HCEC 1CT (cell line): ENCODE data around the gene CNTRL.
A peak's percentile ranks its signal among the peaks of the same experiment; 100 is the strongest.
"Not testable (repeated sequence)": the region's sequence is repeated elsewhere in the genome, so short reads cannot be mapped to it uniquely, and the experiment has no call there.

Source experiments
- DNase-seq: peaks from one replicate; pipeline ENCODE4 v3.0.0-alpha.2; 2017

The CNTRL gene

GRCh38 chr9:121074370-121075250 lies at the start of gene CNTRL:
Gene CNTRL, plus strand, starts transcription at chr9:121074955. Its CDS starts 13,372 bp downstream, at chr9:121088327.
- peak; percentile 88 for DNase-seq

DNA sequence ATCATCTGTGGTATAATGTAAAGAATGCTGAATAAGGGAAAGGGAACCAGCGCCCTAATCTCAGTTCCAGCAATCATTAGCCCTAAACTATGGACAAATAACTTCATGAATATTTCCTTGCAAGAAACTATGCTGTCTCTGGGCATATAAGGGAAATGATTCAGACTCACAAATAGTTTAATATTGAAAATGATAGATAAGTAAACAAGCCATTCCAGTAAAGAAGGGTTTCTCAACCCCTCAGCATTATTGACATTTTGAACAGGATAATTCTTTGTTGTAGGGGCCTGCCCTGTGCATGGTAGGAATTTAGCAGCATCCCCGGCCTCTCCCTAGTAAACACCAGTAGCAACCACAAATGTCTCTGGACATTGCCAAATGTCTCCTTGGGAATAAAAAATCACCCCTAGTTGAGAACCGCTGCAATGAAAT lies 48.5 kb upstream of the CNTRL start:
- peak; percentile 8 for DNase-seq

- DNase-seq, result no peak
These were observed 48.0 kb upstream of the CNTRL start for GRCh38 chr9:121026768-121027167.

DNA sequence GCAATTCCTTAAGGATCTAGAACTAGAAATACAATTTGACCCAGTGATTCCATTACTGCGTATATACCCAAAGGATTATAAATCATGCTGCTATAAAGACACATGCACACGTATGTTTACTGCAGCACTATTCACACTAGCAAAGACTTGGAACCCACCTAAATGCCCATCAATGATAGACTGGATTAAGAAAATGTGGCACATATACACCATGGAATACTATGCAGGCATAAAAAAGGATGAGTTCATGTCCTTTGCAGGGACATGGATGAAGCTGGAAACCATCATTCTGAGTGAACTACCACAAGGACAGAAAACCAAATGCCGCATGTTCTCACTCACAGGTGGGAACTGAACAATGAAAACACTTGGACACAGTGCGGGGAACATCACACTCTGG lies 46.5 kb upstream of the CNTRL start:
- DNase-seq, result not testable (repeated sequence)

- no peak for DNase-seq
These were observed 45.3 kb upstream of the CNTRL start for GRCh38 chr9:121029469-121029868.

- no peak for DNase-seq
These were observed 40.2 kb upstream of the CNTRL start for GRCh38 chr9:121034529-121034928.

GRCh38 chr9:121035717-121036116 lies 39.0 kb upstream of the CNTRL start:
- DNase-seq, result peak; percentile 20

DNA sequence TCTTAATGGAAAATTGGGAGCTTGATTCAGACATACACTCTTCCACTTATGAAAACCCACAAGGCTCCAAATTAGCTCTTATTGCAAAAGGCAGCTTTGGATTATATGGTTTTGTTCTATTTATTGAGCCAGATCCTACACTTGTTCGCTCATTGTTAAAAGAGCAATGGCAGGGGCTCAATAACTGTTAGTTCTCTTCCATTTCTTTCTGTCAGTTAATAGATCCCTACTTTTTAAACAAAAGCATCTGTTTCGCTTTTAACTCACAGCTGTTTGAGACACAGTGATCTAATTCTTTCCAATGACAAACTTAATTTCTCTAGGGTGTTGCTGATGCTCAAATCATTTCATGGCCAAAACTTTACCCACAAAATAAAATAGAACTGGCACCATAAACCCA lies 36.4 kb upstream of the CNTRL start:
- DNase-seq, result no peak

- DNase-seq, result no peak
These were observed 36.0 kb upstream of the CNTRL start for GRCh38 chr9:121038804-121039203.

DNA sequence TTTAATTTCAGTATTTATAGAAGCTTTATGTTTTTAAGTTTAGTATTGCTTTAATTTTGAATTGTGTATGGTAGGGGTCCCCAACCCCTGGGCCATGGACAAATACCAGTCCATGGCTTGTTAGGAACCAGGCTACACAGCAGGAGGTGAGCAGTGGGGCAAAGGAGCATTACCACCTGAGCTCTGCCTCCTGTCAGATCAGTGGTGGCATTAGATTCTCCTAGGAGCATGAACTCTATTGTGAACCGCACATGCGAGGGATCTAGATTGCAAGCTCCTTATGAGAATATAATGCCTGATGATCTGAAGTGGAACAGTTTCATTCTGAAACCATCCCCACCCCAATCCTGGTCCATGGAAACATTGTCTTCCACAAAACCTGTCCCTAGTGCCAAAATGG lies 26.6 kb upstream of the CNTRL start:
- no peak for DNase-seq

DNA sequence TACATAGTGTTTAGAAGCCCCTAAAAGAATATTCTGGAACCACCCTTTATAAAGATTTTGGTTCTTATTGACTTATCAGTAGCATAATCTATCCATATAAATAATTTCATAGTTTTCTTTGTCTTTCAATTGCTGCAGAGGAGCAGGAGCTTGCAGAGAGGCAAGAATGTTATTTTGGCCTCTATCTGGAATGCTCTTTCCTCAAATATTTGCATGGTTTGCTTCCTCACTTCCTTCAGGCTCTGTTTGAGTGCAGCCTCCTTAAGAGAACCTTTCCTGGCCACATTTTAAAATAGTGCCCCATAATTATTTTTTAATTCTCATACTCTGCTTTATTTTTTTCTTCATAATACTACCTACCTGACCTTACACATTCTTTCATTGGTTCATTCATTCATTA lies 26.1 kb upstream of the CNTRL start:
- DNase-seq, result no peak

DNA sequence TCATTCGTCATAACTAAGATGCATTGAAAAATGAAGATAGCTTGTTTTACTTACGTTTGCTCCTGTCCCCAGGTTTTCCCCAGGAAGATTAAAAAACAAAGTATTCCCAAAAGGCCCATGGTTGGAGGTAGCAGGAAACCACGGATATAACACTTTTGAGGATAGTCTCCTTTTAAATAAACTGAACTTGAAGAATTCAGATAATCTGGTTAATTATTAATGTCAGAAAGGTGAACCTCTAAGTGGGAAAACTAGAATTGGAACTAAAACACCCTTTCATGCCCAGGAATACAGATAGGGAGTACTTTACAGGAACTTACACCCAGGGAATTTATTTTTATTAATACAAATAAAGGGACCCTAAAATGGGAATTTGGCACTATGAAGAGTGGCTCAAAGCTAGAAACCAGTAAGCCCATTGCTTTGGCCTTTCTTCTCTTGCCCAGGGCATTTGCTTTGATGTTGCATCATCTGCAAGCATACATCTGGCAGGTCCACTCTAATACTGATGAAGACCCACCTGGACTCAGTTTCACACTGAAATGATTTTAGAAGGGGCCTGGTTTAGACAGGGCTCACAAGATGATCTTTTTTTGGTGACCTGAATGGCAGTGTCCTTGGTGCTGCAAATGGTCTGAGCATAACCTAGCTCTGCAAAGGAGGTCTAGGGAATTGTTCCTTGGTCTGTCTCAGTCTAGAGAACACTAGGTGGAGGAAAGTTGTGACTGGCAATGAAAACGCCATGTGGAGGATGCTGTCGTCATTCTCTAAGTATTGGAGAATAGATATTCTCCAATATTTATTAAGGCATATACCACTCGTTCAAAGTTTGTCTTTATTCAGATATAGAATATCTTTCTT lies 24.4 kb upstream of the CNTRL start, which contains the start of gene C5:
TSS of gene C5 (minus strand) at position 148 of the 861 bp plus-strand sequence. CDS start at position 119, 29 bp downstream.
- no peak for DNase-seq

DNA sequence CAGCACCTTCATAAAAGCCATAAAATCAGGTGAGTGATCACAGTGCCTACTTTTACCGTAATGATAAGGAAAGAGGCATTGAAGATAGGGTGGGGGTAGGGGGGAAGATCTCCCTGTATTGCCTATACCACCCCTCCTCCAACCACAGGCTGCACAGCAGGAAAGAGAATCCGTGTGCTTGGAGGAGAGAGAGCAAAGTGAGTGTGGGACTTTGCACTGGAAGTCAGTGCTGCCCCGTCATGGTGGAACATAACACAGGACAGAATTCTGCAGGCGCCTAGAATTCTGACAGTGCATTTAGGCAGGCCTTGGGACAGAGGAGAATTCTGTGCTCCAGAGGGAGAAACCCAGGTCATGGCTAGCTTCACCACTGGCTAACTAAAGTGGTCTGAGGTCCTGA lies 21.2 kb upstream of the CNTRL start:
- DNase-seq, result no peak

GRCh38 chr9:121055642-121056143 lies 19.1 kb upstream of the CNTRL start:
- DNase-seq, result peak; percentile 17

GRCh38 chr9:121057821-121058220 lies 16.9 kb upstream of the CNTRL start:
- DNase-seq, result no peak

- DNase-seq, result no peak
These were observed 15.2 kb upstream of the CNTRL start for GRCh38 chr9:121059513-121059912.

GRCh38 chr9:121059998-121060636 lies 14.6 kb upstream of the CNTRL start:
- DNase-seq, result peak; percentile 57

GRCh38 chr9:121066850-121067249 lies 7.9 kb upstream of the CNTRL start:
- no peak for DNase-seq

DNA sequence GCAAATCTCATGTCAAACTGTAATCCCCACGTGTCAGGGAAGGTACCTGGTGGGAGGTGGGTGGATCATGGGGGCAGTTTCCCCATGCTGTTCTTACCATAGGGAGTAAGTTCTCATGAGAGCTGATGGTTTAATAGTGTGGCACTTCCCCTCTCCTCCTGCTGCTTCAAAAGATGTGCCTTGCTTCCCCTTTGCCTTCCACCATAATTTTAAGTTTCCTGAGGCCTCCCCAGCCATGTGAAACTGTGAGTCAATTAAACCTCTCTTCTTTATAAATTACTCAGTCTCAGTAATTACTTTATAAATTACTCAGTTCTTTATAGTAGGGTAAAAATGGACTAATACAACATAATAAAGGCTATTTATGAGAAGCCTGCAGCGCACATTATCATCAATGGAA lies 7.1 kb upstream of the CNTRL start:
- no peak for DNase-seq

GRCh38 chr9:121069396-121069795 lies 5.4 kb upstream of the CNTRL start:
- DNase-seq, result no peak

- no peak for DNase-seq
These were observed 3.4 kb upstream of the CNTRL start for GRCh38 chr9:121071370-121071755.

GRCh38 chr9:121071756-121072421 lies 2.9 kb upstream of the CNTRL start:
- DNase-seq, result no peak
